Panc1 (cell line): Measurements from ENCODE around the gene RFC1. TPM values are rescaled to one million over a fixed set of nuclear protein-coding genes. Genes with fewer than 3 reads are reported as not detected.

Experiments used
- ATAC-seq: fragments of 200-7000 bp; cut with Tn5 transposase; 2 replicates; pipeline ENCODE4 v1.9.1; 2020; ENCODE audit warnings: mild to moderate bottlenecking, moderate library complexity
- BruUV-seq: library from RNA; stranded (reverse); fragments of 400-500 nt; replicated peaks from 2 replicates; lab custom pipeline; 2021; lab: Mats Ljungman, UMichigan
- CTCF ChIA-PET: fragments of 300-600 bp; sonication (Branson Sonifier 250); formaldehyde crosslinking; loops from one replicate; lab custom pipeline; 2022; ENCODE audit warnings: antibody characterized with exemption; lab: Charles Lee
- POLR2A ChIA-PET: fragments of 300-600 bp; sonication (Branson Sonifier 250); formaldehyde crosslinking; loops from one replicate; lab custom pipeline; 2022; ENCODE audit warnings: antibody characterized with exemption; lab: Charles Lee
- DNase-seq: peaks from one replicate; pipeline ENCODE4 v3.0.0-alpha.2; 2010; ENCODE audit warnings: low read depth, low spot score
- H3K27ac ChIP-seq: 2 replicates; pipeline ENCODE4 v1.5.1; 2011; ENCODE audit warnings: mild to moderate bottlenecking, low read length, inconsistent platforms
- H3K27me3 ChIP-seq: fragments of 200-500 bp; sonication (Bioruptor generic); 2 replicates; pipeline ENCODE4 v1.6.0; 2014; ENCODE audit warnings: low read length, inconsistent platforms; ENCODE audit not compliant: control insufficient read depth, insufficient read depth
- H3K36me3 ChIP-seq: fragments of 200-500 bp; sonication (Bioruptor generic); 2 replicates; pipeline ENCODE4 v1.5.1; 2014; ENCODE audit warnings: inconsistent platforms, mild to moderate bottlenecking, low read length, moderate library complexity; ENCODE audit not compliant: control insufficient read depth, insufficient read depth
- H3K4me1 ChIP-seq: 2 replicates; pipeline ENCODE4 v1.5.1; 2011; ENCODE audit warnings: inconsistent platforms, mild to moderate bottlenecking, low read length, moderate library complexity; ENCODE audit not compliant: control insufficient read depth, insufficient read depth
- H3K4me3 ChIP-seq, 2 experiments: 2 replicates each; pipeline ENCODE4 v1.5.1; 2011 to 2012; ENCODE audit warnings: low read depth in 2 of 2, low read length in 2 of 2, mild to moderate bottlenecking in 2 of 2, inconsistent platforms in 1 of 2, moderate library complexity in 1 of 2
- H3K9me3 ChIP-seq: fragments of 200-500 bp; sonication (Bioruptor generic); 2 replicates; pipeline ENCODE4 v1.5.1; 2014; ENCODE audit warnings: low read depth, mild to moderate bottlenecking, inconsistent platforms, low read length, moderate library complexity; ENCODE audit not compliant: control insufficient read depth, insufficient read depth
- CTCF ChIP-seq: fragments of 450-650 bp; IDR thresholded peaks from 2 replicates; pipeline ENCODE4 v1.5.1; 2017; ENCODE audit warnings: mild to moderate bottlenecking
- POLR2AphosphoS5 ChIP-seq: IDR thresholded peaks from 2 replicates; pipeline ENCODE4 v1.6.1; 2012; ENCODE audit warnings: mild to moderate bottlenecking, low read depth, low read length, moderate library complexity
- SIN3A ChIP-seq: IDR thresholded peaks from 2 replicates; pipeline ENCODE4 v1.6.1; 2012; ENCODE audit warnings: low read depth, mild to moderate bottlenecking, low read length, moderate library complexity, borderline replicate concordance; ENCODE audit not compliant: insufficient read depth
- TCF7L2 ChIP-seq: IDR thresholded peaks from 2 replicates; pipeline ENCODE4 v1.6.1; 2011; ENCODE audit warnings: mild to moderate bottlenecking, low read depth, low read length, inconsistent platforms
- in situ Hi-C: cut with HindIII; loops from 2 replicates; pipeline ENCODE4 v1.10.0; 2016; ENCODE audit warnings: low sequenced_read_pairs, low pct_unique_long_range_greater_than_20kb
- intact Hi-C: fragments of 100-400 bp; cut with micrococcal nuclease; formaldehyde crosslinking; loops from one replicate; pipeline ENCODE4 v1.10.0; 2022; ENCODE audit not compliant: unreplicated experiment
- total RNA-seq: library from RNA; stranded (reverse); gene quantifications from one replicate; pipeline ENCODE4 v1.2.1, GENCODE V29; 2021; ENCODE audit not compliant: unreplicated experiment
- TF ChIP-seq, protein P1 (sequence below), 2 experiments: IDR thresholded peaks; 2 replicates each; pipeline ENCODE4 v1.6.1; 2011 to 2012; ENCODE audit warnings: low read depth in 2 of 2, control low read depth in 1 of 2, low read length in 1 of 2, mild to moderate bottlenecking in 1 of 2, moderate library complexity in 1 of 2; ENCODE audit not compliant: insufficient read depth in 1 of 2

The RFC1 gene
- total RNA-seq, 1 experiment from 2014 or later = 34.4 TPM

DNA sequence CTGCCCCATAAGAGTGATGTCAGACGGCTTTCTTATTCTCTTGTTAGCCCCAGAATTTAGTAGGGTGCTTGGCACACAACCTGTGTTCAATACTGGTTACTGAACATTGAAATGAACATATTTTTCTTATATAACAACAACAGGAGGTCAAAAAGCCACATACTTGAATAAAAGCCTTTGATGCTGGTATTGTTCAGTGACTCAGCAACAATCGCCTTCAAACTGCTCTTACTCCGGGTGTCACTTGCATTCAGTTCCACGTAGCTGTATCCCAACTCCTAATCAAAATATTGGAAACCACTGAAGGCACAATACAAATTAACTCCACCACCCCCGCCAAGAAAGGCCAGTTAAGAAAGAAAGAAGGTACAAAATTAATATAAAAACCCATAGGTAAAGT lies 61.5 kb downstream of the RFC1 start:
- no peaks in the 10 kb centered on the region for H3K9me3 ChIP-seq
- CTCF ChIA-PET = no interaction called here
- DNase-seq (no peak), ATAC-seq (no peak)
- no peak for TF ChIP-seq TCF7L2
- TF ChIP-seq, protein P1, sequence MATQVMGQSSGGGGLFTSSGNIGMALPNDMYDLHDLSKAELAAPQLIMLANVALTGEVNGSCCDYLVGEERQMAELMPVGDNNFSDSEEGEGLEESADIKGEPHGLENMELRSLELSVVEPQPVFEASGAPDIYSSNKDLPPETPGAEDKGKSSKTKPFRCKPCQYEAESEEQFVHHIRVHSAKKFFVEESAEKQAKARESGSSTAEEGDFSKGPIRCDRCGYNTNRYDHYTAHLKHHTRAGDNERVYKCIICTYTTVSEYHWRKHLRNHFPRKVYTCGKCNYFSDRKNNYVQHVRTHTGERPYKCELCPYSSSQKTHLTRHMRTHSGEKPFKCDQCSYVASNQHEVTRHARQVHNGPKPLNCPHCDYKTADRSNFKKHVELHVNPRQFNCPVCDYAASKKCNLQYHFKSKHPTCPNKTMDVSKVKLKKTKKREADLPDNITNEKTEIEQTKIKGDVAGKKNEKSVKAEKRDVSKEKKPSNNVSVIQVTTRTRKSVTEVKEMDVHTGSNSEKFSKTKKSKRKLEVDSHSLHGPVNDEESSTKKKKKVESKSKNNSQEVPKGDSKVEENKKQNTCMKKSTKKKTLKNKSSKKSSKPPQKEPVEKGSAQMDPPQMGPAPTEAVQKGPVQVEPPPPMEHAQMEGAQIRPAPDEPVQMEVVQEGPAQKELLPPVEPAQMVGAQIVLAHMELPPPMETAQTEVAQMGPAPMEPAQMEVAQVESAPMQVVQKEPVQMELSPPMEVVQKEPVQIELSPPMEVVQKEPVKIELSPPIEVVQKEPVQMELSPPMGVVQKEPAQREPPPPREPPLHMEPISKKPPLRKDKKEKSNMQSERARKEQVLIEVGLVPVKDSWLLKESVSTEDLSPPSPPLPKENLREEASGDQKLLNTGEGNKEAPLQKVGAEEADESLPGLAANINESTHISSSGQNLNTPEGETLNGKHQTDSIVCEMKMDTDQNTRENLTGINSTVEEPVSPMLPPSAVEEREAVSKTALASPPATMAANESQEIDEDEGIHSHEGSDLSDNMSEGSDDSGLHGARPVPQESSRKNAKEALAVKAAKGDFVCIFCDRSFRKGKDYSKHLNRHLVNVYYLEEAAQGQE (IDR thresholded peaks at IDR 0.05; ENCODE audit: insufficient read depth in 1 of 2, low read depth in 2 of 2, low read length in 1 of 2) = no peak
- TF ChIP-seq CTCF = no peak
- no peak for TF ChIP-seq SIN3A
- no peak for TF ChIP-seq POLR2AphosphoS5
- no TSS peak for BruUV-seq
- no peak overlapping the region for H3K27ac ChIP-seq
- POLR2A ChIA-PET = no interaction called here
- no peaks in the 10 kb centered on the region for H3K4me1 ChIP-seq
- H3K4me3 ChIP-seq = no peak overlapping the region
- H3K27me3 ChIP-seq = no peaks in the 10 kb centered on the region
- in situ Hi-C loops (no loop called here), intact Hi-C loops (no loop called here)
- peaks cover 3% of the 10 kb centered on the region for H3K36me3 ChIP-seq

- TF ChIP-seq, protein P1 (IDR thresholded peaks at IDR 0.05; ENCODE audit: insufficient read depth in 1 of 2, low read depth in 2 of 2, low read length in 1 of 2) = no peak
- TF ChIP-seq POLR2AphosphoS5 = no peak
- no peak for TF ChIP-seq SIN3A
- TF ChIP-seq TCF7L2 = no peak
- no peak for TF ChIP-seq CTCF
- BruUV-seq = no TSS peak
- POLR2A ChIA-PET = no interaction called here
Observed at GRCh38 chr4:39303871-39304270, 62.3 kb downstream of the RFC1 start.

More at GRCh38 chr4:39303871-39304270, 62.3 kb downstream of the RFC1 start:
- no peaks in the 10 kb centered on the region for H3K4me1 ChIP-seq
- DNase-seq = no peak
- CTCF ChIA-PET = no interaction called here
- intact Hi-C loops (no loop called here), in situ Hi-C loops (no loop called here)
- H3K36me3 ChIP-seq = peaks cover 3% of the 10 kb centered on the region
- H3K4me3 ChIP-seq = no peak overlapping the region
- H3K9me3 ChIP-seq = no peaks in the 10 kb centered on the region
- ATAC-seq = no peak
- no peaks in the 10 kb centered on the region for H3K27me3 ChIP-seq
- no peak overlapping the region for H3K27ac ChIP-seq
